ENCODE results near the gene DHX32.
A peak's percentile ranks its signal among the peaks of the same experiment; 100 is the strongest.
"Not testable (repeated sequence)": the region's sequence is repeated elsewhere in the genome, so short reads cannot be mapped to it uniquely, and the experiment has no call there.

DHX32 gene

DNA sequence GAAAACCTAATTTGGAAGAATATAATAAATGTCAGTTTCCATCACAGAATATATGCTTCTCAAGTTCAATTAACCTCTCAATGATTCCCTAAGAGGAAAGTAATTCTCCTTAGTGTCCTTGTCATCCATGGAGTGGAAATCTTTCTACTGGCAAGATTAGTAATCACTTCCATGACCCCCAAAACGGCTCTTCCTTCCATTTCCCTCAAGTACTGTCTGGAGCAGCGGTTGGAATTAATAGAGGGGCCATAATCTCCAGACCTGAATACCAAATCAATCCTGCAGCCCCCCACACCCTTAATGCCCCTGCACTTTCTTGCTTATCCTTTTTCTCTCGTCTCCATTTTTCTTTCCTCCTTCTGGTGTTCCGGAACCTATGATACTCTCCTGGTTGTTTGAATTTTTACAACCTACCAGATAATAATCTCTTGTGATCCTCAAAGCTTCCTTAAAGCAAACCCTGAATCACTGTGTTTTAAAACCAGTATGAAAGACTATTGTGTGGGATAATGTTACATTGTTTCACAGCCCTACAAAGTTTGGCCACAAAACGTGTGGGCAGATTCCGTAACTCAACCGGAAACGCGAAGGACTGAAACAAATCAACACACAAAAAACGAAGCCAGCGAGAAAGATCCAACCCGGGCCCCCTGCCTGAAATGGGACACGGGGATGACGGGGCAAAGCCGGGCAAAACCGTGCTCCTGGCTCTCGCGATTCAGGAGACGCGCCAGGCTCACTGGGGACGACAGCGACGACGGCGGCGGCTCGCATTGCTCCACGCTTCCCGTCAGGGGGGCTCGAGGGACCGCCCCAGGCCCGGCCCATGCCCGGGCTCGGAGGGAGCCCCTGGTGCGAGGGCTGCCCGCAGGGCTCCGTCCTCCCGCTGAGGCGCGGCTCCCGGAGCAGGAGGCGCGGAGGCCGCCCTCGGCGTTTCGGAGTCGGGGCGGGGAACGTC lies 14.3 kb upstream of the DHX32 start:
- not testable (repeated sequence) for DNase-seq

DNA sequence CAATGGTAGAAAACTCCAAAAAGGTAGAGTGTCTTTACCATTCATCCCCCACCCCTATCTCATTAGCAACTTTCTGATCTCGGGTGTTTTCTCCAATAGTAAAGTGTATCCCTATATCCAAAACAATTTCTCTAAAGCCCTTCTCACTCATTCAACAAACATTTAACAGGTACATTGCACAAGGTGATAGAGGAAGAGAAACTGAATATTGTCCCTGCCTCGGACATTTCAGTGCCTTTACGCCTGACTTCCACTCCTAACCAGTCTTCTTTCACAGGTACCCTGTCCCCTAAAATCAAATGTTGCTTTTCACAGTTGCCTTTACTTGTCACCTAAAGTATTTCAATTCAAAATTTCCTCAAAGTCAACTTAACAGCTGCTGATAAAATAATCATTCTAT lies 13.1 kb upstream of the DHX32 start:
- not testable (repeated sequence) for DNase-seq

GRCh38 chr10:125892402-125892801 lies 11.3 kb upstream of the DHX32 start:
- DNase-seq: not testable (repeated sequence)

DNA sequence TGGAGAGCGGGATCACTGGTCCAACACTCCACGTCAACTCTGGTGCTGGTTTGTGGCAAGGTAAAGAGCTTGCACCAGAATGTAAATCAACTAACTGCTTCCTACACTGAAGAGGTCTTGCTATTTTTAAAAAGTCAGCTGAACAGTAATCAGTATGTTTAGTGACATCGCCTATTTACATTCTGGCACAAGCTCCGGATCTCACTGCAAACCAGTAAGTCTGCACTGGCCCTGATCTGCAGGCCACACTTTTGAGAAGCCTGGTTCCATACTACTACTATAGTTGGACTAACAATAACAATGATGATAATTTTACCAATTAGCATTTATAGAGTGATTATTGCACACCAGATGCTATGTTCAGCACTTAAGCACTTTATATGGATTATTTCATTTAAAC lies 8.3 kb upstream of the DHX32 start:
- DNase-seq: not testable (repeated sequence)

DNA sequence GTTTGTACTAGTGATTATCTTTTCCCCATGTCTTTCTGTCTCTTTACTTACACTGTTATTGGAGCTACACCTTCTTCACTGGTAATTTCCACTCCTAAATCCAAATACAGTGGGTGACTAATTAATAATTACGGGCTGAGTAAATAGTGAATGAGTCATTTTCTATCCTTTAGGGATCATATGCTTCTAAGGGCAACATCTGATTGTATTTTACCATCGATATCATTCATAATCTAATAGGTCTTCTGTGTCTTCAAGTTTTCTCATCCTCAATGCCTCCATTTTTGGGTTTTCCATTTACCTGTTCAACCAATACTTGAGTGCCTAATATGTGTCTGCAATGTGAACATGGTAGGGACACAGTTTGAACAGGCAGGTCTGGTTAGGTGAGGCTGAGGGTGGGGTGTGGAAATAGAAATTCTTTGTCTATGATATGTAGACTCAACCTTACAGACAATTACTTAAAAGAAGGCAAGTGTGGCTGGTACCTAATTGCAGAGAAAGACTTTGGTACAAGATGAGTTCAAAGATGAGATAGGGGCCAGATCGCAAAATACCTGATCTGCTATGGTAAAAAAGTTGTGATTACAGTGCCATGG lies 5.9 kb upstream of the DHX32 start:
- DNase-seq: no peak

DNA sequence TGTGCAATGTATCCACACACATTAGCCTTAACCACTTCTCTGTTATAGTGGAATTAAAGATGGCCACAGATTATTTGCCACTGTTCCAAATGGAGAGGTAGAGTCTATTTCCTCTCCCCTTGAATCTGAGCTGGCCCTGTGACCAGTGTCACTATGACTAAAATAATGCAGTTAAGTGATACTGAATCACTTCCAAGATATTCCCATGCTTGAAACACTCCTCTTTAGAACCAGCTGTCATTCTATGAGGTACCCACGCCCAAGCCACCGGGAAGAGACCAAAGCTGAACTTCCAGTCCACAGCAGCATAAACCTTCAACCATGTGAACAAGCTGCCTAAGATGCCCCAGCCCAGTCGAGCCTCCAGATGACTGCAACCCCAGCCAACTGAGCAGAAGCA lies 2.1 kb upstream of the DHX32 start:
- no peak for DNase-seq

DNA sequence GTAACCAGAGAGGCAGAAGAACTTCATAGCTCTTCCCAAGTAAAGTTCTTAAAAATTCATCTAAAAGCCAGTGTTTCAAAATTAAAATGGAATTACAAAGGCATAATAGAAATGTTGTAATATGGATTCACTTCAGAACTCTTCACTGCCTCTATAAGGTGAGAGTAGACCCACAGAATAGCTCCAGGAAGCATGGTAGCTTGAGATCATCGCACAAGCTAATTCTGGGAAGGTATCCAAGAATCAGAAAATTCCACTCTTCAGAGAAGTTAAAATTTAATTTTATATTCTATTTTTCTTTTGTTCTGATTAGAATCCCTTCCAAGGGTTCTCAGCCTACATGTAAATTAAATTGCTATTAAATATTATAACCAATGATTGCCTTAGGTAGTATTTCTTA lies 1.5 kb upstream of the DHX32 start:
- no peak for DNase-seq

DNA sequence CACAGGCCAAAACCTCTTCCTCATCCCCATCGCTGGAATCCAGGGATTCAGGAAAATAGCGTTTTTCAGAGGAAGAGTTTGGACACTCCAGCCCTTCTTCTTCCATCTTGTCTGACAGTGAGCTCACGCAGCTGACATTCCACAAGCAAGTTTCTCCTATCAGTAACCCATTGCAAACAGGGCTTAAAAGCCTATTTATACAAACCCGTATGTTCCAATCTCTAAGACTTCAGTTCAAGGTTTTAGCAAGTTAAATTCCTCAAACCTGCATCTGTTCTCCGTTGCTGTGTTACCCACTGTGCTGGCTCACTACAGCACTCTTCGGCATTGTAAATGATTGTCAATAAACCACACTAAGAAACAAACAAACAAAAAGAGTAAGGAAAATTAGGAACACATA lies 373 bp downstream of the DHX32 start:
- DNase-seq: no peak

DNA sequence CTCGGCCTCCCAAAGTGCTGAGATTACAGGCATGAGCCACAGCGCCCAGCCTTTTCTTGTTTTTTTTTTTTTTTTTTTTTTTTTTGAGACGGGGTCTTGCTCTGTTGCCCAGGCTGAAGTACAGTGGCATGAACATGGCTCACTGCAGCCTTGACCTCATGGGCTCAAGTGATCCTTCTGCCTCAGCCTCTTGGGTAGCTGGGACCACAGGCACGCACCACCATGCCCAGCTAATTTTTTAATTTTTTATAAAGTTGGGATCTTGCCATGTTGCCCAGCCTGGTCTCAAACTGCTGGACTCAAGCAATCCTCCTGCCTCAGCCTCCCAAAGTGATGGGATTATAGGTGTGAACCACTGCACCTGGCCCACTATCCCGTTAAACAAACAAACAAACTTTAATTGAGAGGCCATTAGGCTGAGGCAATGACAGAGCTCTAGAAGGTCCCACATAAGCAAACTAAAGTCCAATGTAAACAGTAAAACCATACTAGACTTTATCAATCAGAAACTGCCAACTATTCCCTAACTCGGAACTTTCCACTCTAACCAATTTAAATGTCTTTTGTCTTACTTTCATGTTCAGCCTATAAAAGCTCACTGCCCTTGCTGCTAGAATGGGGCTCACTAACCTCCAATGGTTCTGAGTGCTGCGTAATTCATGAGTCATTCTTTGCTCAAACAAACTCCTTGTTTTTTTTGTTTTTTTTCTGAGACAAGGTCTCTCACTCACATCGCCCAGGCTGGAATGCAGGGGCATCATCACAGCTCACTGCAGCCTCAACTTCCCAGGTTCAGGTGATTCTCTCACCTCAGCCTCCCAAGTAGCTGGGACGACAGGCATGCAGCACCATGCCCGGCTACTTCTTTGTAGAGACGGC lies 1.9 kb downstream of the DHX32 start:
- DNase-seq: no peak

DNA sequence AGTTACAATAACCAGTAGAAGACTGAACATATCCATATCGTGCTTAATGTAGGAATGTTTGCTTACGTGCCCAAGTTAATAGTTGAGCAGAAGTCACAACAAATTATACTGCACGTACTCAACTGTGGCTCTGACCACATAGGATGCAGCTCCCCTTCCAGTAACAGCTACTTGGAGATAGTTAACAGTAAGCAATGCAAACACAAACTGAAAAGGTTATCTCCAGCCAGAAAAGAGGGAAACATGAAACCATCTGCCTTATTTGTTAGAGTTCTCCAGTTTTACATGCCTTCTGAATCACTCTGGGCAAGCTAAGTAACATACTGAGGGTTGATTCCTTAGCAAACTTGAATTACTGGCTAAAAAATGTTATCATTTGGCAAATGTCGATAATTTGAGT lies 9.8 kb downstream of the DHX32 start:
- no peak for DNase-seq

GRCh38 chr10:125868372-125868975 lies 12.6 kb downstream of the DHX32 start:
- DNase-seq: peak; percentile 4

GRCh38 chr10:125866421-125867029 lies 14.6 kb downstream of the DHX32 start:
- no peak for DNase-seq

DNA sequence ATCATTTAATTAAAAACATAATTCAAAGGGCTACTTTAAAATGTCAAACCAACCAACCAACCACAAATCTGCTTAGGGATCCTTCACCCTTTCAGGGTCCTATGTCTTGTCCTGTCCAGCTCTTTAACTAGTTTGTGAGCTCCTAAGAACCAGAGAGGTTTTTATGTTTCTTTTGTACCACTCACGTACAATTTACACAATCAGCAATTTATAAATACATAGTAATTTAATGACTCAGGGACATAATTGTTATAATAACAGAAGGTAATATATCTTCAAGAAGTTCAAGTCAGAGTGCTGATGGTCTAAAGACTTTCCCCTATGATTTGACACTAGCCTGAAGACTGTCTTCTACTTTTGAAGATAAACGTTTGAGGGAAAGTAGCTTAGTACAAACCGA lies 16.0 kb downstream of the DHX32 start:
- DNase-seq: no peak

GRCh38 chr10:125859128-125859817 lies 21.8 kb downstream of the DHX32 start:
- peak; percentile 57 for DNase-seq

- DNase-seq: no peak
Measured at GRCh38 chr10:125857185-125857760, 23.8 kb downstream of the DHX32 start.

GRCh38 chr10:125852487-125852886 lies 28.6 kb downstream of the DHX32 start:
- DNase-seq: no peak

- no peak for DNase-seq
Measured at GRCh38 chr10:125850766-125851731, 30.0 kb downstream of the DHX32 start.

GRCh38 chr10:125849448-125849847 lies 31.6 kb downstream of the DHX32 start:
- no peak for DNase-seq

DNA sequence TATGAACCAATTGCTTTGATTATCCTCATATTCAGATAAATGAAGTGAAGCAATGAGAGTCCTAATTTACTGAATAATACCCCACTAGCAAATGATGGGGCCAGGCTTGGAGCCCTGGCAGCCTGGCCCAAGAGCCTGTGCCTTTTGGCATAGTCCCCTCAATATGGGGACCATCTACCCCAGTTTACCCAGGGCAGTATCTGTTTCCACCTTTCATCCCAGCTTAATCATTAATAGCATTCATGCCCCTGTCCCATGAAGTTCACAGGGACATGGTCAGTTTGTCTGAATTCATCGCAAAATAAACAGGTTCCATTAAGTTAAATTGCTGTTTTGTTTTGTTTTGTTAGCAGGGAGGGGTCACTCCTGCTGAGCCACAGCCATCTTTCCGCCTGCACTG lies 32.2 kb downstream of the DHX32 start:
- DNase-seq: no peak

GRCh38 chr10:125848371-125848770 lies 32.7 kb downstream of the DHX32 start:
- no peak for DNase-seq
